GM23338 (cell line): Measurements from ENCODE around the gene ZNF577.

Experiments used
- CREB1 ChIP-seq: fragments of 250-450 bp; sonication (Bioruptor Pico); IDR thresholded peaks from 2 replicates; pipeline ENCODE4 v1.5.0; 2020; ENCODE audit warnings: low read depth, mild to moderate bottlenecking, moderate library complexity
- EZH2 ChIP-seq: fragments of 200-600 bp; sonication (generic); IDR thresholded peaks from one replicate; pipeline ENCODE4 v1.8.0; 2017; ENCODE audit warnings: antibody characterized with exemption, mild to moderate bottlenecking, low read depth; ENCODE audit not compliant: unreplicated experiment
- EZH2phosphoT487 ChIP-seq: fragments of 200-600 bp; sonication (generic); IDR thresholded peaks from one replicate; pipeline ENCODE4 v1.8.1; 2018; ENCODE audit warnings: antibody characterized with exemption; ENCODE audit not compliant: unreplicated experiment
- POLR2AphosphoS5 ChIP-seq: IDR thresholded peaks from 2 replicates; pipeline ENCODE4 v1.6.1; 2016; ENCODE audit warnings: antibody characterized with exemption, low read depth
- REST ChIP-seq: IDR thresholded peaks from one replicate; pipeline ENCODE4 v1.6.1; 2018; ENCODE audit warnings: antibody characterized with exemption; ENCODE audit not compliant: unreplicated experiment
- ZNF114 ChIP-seq: fragments of 250-450 bp; sonication (Bioruptor Pico); IDR thresholded peaks from 2 replicates; pipeline ENCODE4 v1.5.0; 2020; ENCODE audit warnings: mild to moderate bottlenecking, moderate library complexity
- TF ChIP-seq, protein P1 (sequence below), 2 experiments: fragments of 200-600 bp in 1 of 2; sonication (generic) in 1 of 2; conservative IDR thresholded peaks; 2 replicates each; pipeline versions ENCODE4 v1.5.1 to v1.6.1; 2016 to 2017; ENCODE audit warnings: antibody characterized with exemption in 2 of 2, low read depth in 2 of 2, mild to moderate bottlenecking in 2 of 2, moderate library complexity in 1 of 2
- TF ChIP-seq, protein P2 (sequence below): IDR thresholded peaks from 2 replicates; pipeline ENCODE4 v1.6.1; 2016; ENCODE audit warnings: antibody characterized with exemption

- TF ChIP-seq EZH2 (no peak), REST (no peak), POLR2AphosphoS5 (no peak), EZH2phosphoT487 (no peak), CREB1 (CRISPR knock-in tag) (no peak), ZNF114 (CRISPR knock-in tag) (no peak)
- TF ChIP-seq, protein P1, sequence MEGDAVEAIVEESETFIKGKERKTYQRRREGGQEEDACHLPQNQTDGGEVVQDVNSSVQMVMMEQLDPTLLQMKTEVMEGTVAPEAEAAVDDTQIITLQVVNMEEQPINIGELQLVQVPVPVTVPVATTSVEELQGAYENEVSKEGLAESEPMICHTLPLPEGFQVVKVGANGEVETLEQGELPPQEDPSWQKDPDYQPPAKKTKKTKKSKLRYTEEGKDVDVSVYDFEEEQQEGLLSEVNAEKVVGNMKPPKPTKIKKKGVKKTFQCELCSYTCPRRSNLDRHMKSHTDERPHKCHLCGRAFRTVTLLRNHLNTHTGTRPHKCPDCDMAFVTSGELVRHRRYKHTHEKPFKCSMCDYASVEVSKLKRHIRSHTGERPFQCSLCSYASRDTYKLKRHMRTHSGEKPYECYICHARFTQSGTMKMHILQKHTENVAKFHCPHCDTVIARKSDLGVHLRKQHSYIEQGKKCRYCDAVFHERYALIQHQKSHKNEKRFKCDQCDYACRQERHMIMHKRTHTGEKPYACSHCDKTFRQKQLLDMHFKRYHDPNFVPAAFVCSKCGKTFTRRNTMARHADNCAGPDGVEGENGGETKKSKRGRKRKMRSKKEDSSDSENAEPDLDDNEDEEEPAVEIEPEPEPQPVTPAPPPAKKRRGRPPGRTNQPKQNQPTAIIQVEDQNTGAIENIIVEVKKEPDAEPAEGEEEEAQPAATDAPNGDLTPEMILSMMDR (conservative IDR thresholded peaks at IDR 0.05; ENCODE audit: low read depth in 2 of 2), result no peak
- TF ChIP-seq, protein P2, sequence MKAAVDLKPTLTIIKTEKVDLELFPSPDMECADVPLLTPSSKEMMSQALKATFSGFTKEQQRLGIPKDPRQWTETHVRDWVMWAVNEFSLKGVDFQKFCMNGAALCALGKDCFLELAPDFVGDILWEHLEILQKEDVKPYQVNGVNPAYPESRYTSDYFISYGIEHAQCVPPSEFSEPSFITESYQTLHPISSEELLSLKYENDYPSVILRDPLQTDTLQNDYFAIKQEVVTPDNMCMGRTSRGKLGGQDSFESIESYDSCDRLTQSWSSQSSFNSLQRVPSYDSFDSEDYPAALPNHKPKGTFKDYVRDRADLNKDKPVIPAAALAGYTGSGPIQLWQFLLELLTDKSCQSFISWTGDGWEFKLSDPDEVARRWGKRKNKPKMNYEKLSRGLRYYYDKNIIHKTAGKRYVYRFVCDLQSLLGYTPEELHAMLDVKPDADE, result no peak
Measured at GRCh38 chr19:51821921-51822320, 65.8 kb downstream of the ZNF577 start.
